GM13977 (cell line): Measurements from ENCODE around the gene CHST3.
"Not testable (repeated sequence)": the region's sequence is repeated elsewhere in the genome, so short reads cannot be mapped to it uniquely, and the experiment has no call there.

Experiments
- DNase-seq: peaks from one replicate; pipeline ENCODE4 v3.0.0; 2012; ENCODE audit warnings: low spot score
- in situ Hi-C: fragments of 300-500 bp; cut with MboI; formaldehyde crosslinking; loops from one replicate; pipeline ENCODE4 v1.12.0; 2022; ENCODE audit warnings: low sequenced_read_pairs, low pct_unique_long_range_greater_than_20kb, mixed read lengths, inconsistent platforms; ENCODE audit not compliant: unreplicated experiment
- TF ChIP-seq, protein P1 (sequence below): IDR thresholded peaks from 2 replicates; pipeline ENCODE4 v1.5.1; 2012; ENCODE audit warnings: mild to moderate bottlenecking, control low read depth; ENCODE audit not compliant: insufficient read depth; ENCODE audit errors: extremely low read depth, missing control alignments

CHST3 gene

DNA sequence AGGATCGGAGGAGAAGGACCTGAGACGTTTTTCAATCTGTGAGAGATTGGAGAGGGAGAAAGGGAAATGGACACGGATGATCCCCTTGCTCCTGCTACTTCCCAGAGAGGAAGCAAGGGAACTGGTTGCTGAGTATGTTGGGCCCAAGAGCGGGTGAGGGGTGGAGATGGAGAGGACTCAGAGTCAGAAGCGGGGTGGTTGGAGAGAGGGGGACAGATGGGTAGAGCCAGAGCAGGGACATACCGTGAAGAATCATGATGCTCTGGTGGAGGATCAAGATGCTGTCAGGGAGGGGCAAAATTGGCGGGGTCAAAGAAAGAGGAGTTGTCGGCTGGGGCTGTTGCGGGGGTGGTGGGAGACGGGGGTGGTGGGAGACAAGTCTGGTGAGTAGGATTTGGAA lies 2.4 kb upstream of the CHST3 start:
- in situ Hi-C loops, result no loop called here
- no peak for DNase-seq
- TF ChIP-seq, protein P1, sequence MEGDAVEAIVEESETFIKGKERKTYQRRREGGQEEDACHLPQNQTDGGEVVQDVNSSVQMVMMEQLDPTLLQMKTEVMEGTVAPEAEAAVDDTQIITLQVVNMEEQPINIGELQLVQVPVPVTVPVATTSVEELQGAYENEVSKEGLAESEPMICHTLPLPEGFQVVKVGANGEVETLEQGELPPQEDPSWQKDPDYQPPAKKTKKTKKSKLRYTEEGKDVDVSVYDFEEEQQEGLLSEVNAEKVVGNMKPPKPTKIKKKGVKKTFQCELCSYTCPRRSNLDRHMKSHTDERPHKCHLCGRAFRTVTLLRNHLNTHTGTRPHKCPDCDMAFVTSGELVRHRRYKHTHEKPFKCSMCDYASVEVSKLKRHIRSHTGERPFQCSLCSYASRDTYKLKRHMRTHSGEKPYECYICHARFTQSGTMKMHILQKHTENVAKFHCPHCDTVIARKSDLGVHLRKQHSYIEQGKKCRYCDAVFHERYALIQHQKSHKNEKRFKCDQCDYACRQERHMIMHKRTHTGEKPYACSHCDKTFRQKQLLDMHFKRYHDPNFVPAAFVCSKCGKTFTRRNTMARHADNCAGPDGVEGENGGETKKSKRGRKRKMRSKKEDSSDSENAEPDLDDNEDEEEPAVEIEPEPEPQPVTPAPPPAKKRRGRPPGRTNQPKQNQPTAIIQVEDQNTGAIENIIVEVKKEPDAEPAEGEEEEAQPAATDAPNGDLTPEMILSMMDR, result no peak

DNA sequence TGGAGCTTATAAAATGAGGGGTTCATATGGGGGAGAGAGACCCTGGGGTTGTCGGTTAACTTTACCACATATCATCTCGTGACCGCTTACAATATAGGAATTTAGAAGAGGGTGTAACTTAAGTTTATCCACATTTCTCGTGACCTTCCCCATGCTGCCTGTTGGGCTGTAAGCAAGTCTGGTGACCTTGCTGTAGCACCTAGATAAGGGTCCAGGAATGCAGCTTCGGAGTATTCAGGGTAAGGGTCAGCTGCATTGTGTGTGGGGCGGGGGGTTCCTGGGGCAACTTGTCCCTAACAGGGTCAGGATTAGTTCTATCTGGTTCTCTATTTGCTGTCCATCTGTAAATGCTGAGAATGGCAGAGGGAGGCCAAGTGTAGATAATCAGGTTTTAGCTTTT lies 1.3 kb upstream of the CHST3 start:
- TF ChIP-seq, protein P1, result no peak
- DNase-seq, result no peak
- in situ Hi-C loops, result no loop called here

DNA sequence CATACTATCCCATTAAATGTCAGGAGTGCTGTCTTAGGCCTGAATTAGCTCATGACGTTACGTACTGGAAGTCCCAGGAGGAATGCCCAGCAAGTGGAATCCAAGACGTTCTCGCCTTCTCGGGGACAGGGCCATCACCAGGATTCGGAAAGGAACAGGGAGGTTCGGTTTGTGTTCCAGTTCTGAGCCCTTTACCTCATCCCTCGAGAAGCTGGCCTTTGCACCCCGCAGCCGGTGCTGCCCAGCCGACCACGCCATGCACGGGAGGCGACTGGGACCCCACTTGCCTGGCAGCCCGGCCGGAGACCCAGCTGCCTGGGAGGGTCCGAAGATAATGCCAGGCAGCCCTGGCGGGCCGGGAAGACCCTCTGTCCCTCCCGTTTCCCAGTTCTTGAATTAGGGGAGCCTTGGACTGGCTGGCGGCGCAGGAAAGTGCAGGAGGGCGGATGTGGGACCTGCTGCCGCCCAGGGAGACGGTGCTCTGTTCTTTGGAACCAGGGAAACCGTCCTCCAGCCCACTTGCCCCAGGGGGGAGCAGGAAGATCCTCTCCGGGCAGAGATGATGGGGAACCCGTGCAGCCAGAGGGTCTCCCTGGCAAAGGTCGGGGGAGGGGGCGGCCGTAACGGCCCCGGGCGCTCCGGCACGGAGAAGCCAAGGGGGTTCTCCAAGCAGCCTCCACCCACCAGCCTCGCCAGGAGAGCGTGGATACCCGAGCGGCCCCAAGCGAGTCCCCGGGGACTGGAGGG lies 671 bp upstream of the CHST3 start:
- TF ChIP-seq, protein P1, result no peak
- no peak for DNase-seq
- in situ Hi-C loops, result no loop called here

DNA sequence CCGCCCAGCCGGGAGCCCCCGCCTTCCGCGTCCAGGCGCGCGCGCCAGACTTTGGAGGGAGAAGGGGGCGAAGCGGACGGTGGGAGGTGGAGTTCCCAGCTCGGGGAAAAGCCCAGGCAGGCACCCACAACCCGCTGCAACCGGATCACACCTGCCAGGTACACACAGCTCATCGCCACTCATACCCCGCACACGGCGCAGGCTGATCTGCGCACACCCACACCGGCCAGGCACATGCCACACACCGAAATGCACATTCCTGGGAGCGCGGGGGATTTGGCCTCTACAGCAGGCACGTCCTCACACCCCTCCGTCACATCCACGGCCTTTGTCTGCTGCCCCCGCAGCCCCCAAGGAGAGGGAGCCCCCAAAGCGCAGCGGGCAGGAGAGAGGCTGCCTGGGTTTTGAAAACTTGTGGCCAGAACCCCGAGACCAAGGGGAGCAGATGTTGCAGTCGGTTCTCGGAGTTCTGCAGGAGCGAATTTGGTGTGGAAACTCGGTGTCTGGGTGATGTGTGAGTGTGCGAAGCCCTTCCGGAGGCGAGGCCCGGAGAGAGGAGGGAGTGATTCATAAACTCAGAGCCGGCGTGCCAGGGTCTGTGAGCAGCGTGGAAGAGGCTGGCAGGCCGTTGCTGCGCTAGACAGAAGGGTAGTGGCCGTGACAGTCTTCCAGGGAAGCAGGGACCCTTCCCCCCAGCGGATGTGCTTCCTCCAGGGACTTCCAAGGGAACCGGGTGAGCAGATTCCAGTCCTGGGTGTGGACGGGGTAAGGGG lies 734 bp downstream of the CHST3 start:
- DNase-seq, result peak; percentile 15
- in situ Hi-C loops, result no loop called here
- TF ChIP-seq, protein P1, result no peak

DNA sequence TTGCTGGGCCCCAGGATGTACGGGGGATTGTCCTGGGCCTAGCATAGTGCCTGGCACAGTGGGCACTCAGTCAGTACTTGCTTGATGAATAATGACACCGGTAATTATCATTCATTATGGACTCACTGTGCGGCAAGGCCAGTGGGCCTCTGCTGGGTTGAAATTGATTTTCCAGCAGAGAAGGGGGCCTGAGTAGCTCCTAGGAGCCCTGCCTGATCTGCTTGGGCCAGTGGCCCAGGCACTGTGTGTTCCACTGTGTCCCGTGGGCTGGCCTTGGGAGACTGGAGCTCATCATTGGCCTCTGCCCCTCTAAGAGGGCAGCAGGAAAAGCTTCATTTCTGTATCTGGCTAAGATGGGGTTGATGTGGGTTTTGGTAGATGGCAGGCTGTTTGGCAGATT lies 1.4 kb downstream of the CHST3 start:
- no peak for DNase-seq
- TF ChIP-seq, protein P1, result no peak
- in situ Hi-C loops, result no loop called here

DNA sequence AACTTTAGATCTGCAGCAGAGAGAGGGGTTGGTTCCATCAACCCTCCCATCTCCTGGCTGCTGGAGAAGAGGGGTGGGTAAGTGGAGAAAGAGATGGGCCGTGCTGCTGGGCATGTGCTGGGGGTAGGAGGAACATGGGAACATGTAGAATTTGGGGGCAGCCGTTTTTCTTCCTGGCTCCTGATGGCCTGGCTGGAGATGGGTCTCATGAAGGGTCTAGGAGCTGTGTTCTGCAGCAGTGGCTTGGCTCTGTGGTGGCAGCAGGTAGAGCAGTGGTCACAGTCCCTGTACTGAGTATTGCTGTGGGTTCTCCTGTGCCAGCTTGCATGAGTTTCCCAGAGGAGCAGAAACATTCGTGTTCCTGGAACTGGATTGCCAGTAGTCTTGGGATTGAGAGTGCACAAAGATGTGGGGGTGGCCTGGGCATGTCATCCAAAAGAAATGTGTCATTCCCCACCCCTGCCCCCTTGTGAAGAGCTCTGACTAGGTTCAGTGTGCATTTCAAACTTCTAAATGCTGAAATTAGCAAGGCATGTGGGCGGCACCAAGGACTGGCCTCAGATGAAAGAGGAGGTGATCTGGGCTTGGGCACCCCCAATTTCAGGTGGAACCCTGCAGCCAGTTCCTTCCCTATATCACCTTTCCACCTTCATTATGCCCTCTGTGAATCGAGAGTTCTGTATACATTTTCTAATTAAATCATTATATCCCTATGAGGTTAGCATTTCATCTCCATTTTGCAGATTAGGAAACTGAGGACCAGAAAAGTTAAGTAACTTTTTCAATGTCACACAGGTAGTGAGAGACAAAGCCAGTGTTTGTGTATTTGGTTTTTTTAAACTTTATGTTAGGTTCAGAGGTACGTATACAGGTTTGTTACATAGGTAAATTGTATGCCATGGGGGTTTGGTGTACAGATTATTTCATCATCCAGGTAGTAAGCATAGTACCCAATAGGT lies 2.1 kb downstream of the CHST3 start:
- DNase-seq, result no peak
- TF ChIP-seq, protein P1, result no peak
- in situ Hi-C loops, result no loop called here

DNA sequence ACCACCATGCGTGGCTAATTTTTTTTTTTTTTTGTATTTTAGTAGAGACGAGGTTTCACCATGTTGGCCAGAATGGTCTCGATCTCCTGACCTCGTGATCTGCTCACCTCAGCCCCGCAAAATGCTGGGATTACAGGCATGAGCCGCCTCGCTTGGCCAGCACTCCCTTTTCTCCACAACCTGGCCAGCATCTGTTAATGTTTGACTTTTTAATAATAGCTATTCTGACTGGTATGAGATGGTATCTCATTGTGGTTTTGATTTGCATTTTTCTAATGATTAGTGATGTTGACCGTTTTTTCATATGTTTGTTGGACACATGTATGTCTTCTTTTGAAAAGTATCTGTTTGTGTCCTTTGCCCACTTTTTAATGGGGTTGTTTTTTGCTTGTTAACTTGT lies 3.8 kb downstream of the CHST3 start:
- DNase-seq, in situ Hi-C loops: not testable (repeated sequence)
